ENCODE measurements around the gene CXCR4.

- TF ChIP-seq CTCF (conservative IDR thresholded peaks at IDR 0.05; ENCODE audit: low read depth, low read length) (no peak), EZH2 (IDR thresholded peaks at IDR 0.05; ENCODE audit: borderline replicate concordance, low read depth, low read length, poor library complexity, severe bottlenecking) (no peak)
Observed at GRCh38 chr2:136129601-136130000, 11.7 kb upstream of the CXCR4 start.

All from A673 (cell line).